Kidney (tissue), 14 donors: ENCODE results near the gene TRPM2. TPM values are rescaled to one million over a fixed set of nuclear protein-coding genes. Genes with fewer than 3 reads are reported as not detected.
A peak's percentile ranks its signal among the peaks of the same experiment; 100 is the strongest.

Source experiments
- DNase-seq, 5 donors: peaks; one replicate each; pipeline ENCODE4 v3.0.0-alpha.2; 2013 to 2020
- FAIRE-seq: peaks from 2 replicates; lab custom pipeline; 2012; peaks lifted over from hg19 to GRCh38; lab: Jason Lieb, UNC
- H3K27ac ChIP-seq, 2 donors: one replicate each; pipeline ENCODE4 v1.7.0; 2013; ENCODE audit warnings: low read depth in 2 of 2, low read length in 2 of 2, inconsistent platforms in 1 of 2
- H3K27me3 ChIP-seq: one replicate; pipeline ENCODE4 v1.7.1; 2013; ENCODE audit warnings: low read length, inconsistent platforms; ENCODE audit not compliant: control insufficient read depth, insufficient read depth
- H3K36me3 ChIP-seq, 3 donors: one replicate each; pipeline versions ENCODE4 v1.7.0 to v1.7.1; 2013; ENCODE audit warnings: low read length in 3 of 3, control low read depth in 1 of 3, inconsistent platforms in 1 of 3; ENCODE audit not compliant: insufficient read depth in 3 of 3, control insufficient read depth in 2 of 3
- H3K4me1 ChIP-seq, 3 donors: one replicate each; pipeline versions ENCODE4 v1.7.0 to v1.7.1; 2013; ENCODE audit warnings: low read length in 3 of 3, inconsistent platforms in 1 of 3, low read depth in 1 of 3; ENCODE audit not compliant: control insufficient read depth in 2 of 3, insufficient read depth in 2 of 3
- H3K4me3 ChIP-seq, 3 donors: one replicate each; pipeline versions ENCODE4 v1.7.0 to v1.8.1; 2013; ENCODE audit warnings: low read length in 3 of 3, control low read depth in 1 of 3, inconsistent platforms in 1 of 3
- H3K9ac ChIP-seq, 3 donors: one replicate each; pipeline versions ENCODE4 v1.7.0 to v1.7.1; 2013; ENCODE audit warnings: low read length in 3 of 3, control low read depth in 1 of 3, inconsistent platforms in 1 of 3
- H3K9me3 ChIP-seq, 3 donors: one replicate each; pipeline versions ENCODE4 v1.7.0 to v1.7.1; 2013; ENCODE audit warnings: low read length in 3 of 3, control low read depth in 1 of 3, inconsistent platforms in 1 of 3; ENCODE audit not compliant: control insufficient read depth in 2 of 3, insufficient read depth in 1 of 3
- CTCF ChIP-seq: IDR thresholded peaks from 3 replicates; pipeline ENCODE4 v1.5.1; 2012; ENCODE audit warnings: mild to moderate bottlenecking, moderate library complexity, borderline replicate concordance; ENCODE audit not compliant: insufficient read depth; ENCODE audit errors: extremely low read depth
- intact Hi-C: fragments of 100-400 bp; cut with DNase I; formaldehyde crosslinking; loops from one replicate; pipeline ENCODE4 v1.11.1; 2022
- polyA plus RNA-seq: library from polyadenylated mRNA; stranded (reverse); fragments of 350-450 nt; fragmentation: Illumina TruSeq; extraction: RNeasy Lipid Tissue Mini Kit (QIAGEN cat#74804); gene quantifications from one replicate; pipeline ENCODE4 v1.2.3, GENCODE V29; 2014; ENCODE audit warnings: low read depth, low replicate concordance; ENCODE audit not compliant: insufficient read depth
- total RNA-seq: library from RNA; stranded (reverse); fragmentation: NEBNext Ultra II Directional; extraction: Animal tissue kit (Norgen Biotek cat#: 25700); gene quantifications from one replicate; pipeline ENCODE4 v1.2.1, GENCODE V29; 2021
- donor health status: control.
- donor health status: control.
- donor health status: control.
- donor health status: control.
- donor health status: control.
- donor health status: DM: yes; HTN: yes; CAD: no.
- donor health status: Normal renal cell carcinoma (clear cell type).

TRPM2 gene
- total and polyA plus RNA-seq, 2 donors from 2014 or later, result 2.0 to 11.5 TPM

GRCh38 chr21:44331209-44331608 is 22.2 kb upstream of the TRPM2 start:
- H3K9ac ChIP-seq, result no peak overlapping the region
- no peak for DNase-seq

DNA sequence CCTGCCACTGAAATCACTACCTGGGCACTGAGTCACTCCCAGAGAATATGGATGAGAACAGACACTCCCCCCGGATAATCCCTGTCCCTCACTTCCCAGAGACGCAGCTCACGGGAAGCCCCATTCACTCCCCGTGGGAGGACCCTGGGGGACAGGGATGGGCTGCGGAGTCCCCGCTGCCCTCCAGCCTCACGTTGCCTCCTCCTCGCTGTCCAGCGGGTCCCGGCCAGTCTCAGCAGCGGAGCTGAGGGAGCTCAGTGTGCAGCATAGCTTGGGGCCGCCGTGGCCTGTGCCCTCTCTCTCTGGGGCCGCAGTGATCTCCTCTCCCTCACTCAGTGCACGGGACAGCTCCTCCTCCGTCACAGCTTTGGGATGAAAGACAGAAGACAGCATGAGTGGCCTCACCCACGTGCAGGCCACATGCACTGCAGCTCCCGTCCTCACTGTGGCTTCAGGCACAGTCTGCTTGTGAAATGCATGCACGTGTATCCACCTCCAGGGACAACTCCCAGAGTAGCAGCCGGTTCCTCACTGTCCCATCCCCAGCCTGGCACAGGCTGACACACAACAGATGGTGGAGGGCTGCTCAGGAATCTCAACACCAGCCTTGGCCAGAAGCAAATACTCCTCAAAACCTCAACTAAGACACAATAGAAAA is 21.6 kb upstream of the TRPM2 start:
- peaks cover 0 to 4% (median 0%) of the 10 kb centered on the region in 3 donors for H3K4me1 ChIP-seq
- no peaks in the 10 kb centered on the region for H3K27me3 ChIP-seq
- TF ChIP-seq CTCF, result no peak
- FAIRE-seq (no peak), DNase-seq (peak in 1 of 5 donors; percentile 33)
- H3K4me3 ChIP-seq, result no peak overlapping the region
- no peak overlapping the region for H3K9ac ChIP-seq
- intact Hi-C loops, result no loop called here
- H3K9me3 ChIP-seq, result no peaks in the 10 kb centered on the region
- peaks cover 0 to 8% (median 2%) of the 10 kb centered on the region in 3 donors for H3K36me3 ChIP-seq
- no peak overlapping the region for H3K27ac ChIP-seq

More at GRCh38 chr21:44331209-44331608, 22.2 kb upstream of the TRPM2 start:
- Histone ChIP-seq H3K27me3 (no peaks in the 10 kb centered on the region), H3K9me3 (no peaks in the 10 kb centered on the region), H3K4me3 (no peak overlapping the region), H3K36me3 (peaks cover 0 to 3% (median 2%) of the 10 kb centered on the region in 3 donors), H3K27ac (no peak overlapping the region), H3K4me1 (peaks cover 0 to 4% (median 0%) of the 10 kb centered on the region in 3 donors)
- FAIRE-seq, result no peak
- intact Hi-C loops, result no loop called here
- TF ChIP-seq CTCF, result no peak

DNA sequence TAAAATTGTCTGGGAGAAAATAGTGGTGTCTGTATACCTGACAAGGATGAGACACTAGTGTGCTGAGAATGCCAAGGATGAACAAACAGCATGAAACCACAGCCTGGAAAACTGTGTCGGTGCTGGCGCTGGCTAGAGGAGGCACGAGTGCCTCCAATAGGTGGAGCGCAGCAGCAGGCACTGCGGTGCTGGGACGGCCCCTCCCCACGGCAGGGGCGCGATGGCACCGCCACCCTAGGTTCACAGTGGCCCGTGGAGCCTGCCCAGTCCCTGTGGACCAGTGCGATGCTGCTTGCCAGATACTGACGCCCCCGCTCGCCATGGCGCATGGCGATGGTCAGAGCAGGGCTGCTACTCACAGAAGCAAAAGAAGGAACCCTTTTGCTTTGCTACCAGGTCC is 21.0 kb upstream of the TRPM2 start:
- H3K9me3 ChIP-seq, result no peaks in the 10 kb centered on the region
- no peak for FAIRE-seq
- peaks cover 0 to 8% (median 2%) of the 10 kb centered on the region in 3 donors for H3K36me3 ChIP-seq
- no peak overlapping the region for H3K9ac ChIP-seq
- TF ChIP-seq CTCF, result no peak
- no peak overlapping the region for H3K4me3 ChIP-seq
- H3K27ac ChIP-seq, result no peak overlapping the region
- intact Hi-C loops, result no loop called here
- H3K4me1 ChIP-seq, result peaks cover 0 to 4% (median 0%) of the 10 kb centered on the region in 3 donors
- H3K27me3 ChIP-seq, result no peaks in the 10 kb centered on the region
- DNase-seq, result no peak

DNA sequence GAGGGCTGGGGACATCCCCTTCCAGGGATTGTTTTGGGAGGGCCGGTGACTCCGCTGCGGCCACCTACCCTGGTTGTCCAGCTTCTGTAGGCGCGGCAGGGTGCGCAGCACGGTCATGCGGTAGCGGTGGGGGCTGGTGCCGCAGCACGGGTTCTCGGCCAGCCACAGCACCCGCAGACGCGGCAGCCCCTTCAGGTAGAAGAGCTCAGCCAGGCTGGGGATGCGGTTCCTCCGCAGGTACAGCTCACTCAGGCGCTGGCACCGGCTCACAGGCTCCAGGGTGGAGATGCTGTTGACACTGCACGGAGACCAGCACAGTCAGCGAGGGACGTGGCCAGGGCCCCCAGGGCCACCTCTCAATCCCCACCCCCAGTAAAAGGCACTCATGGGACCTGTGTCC is 20.5 kb upstream of the TRPM2 start:
- Histone ChIP-seq H3K9me3 (no peaks in the 10 kb centered on the region), H3K36me3 (peaks cover 0 to 8% (median 2%) of the 10 kb centered on the region in 3 donors), H3K27me3 (no peaks in the 10 kb centered on the region), H3K27ac (no peak overlapping the region), H3K9ac (no peak overlapping the region), H3K4me3 (no peak overlapping the region), H3K4me1 (peaks cover 0 to 4% (median 2%) of the 10 kb centered on the region in 3 donors)
- DNase-seq, result no peak
- TF ChIP-seq CTCF, result no peak
- intact Hi-C loops, result no loop called here
- FAIRE-seq, result no peak
